Muscle of arm (tissue), 12 donors: ENCODE data around the gene BPTF. TPM values are rescaled to one million over a fixed set of nuclear protein-coding genes. Genes with fewer than 3 reads are reported as not detected.
"Not testable (repeated sequence)": the region's sequence is repeated elsewhere in the genome, so short reads cannot be mapped to it uniquely, and the experiment has no call there.

ENCODE experiments used
- DNase-seq: peaks from one replicate; pipeline ENCODE4 v3.0.0-alpha.2; 2013
- polyA plus RNA-seq, 12 donors: library from polyadenylated mRNA; unstranded; fragments of 120-200 nt; gene quantifications; one replicate each; pipeline ENCODE4 v1.2.1, GENCODE V29; 2013; ENCODE audit not compliant: insufficient read length in 12 of 12

BPTF gene
- polyA plus RNA-seq, 12 donors = 53.5 to 137 (median 63.8) TPM; not detected in 1

DNA sequence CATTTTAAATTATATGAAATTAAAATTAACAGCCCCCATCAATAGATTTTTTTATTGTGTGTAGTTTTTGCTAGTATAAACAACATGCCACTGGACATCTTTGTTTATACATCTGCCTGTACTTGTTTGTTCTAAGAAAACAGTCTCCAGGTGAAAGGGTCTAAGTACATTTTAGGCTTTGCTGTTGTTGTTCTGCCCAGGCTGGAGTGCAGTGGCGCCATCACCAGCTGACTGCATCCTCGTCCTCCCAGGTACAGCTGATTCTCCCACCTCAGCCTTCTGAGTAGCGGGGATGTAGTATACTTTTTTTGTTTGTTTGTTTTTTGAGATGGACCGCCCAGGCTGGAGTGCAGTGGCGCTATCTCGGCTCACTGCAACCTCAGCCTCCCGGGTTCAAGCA is 145.5 kb downstream of the BPTF start:
- DNase-seq = no peak

DNA sequence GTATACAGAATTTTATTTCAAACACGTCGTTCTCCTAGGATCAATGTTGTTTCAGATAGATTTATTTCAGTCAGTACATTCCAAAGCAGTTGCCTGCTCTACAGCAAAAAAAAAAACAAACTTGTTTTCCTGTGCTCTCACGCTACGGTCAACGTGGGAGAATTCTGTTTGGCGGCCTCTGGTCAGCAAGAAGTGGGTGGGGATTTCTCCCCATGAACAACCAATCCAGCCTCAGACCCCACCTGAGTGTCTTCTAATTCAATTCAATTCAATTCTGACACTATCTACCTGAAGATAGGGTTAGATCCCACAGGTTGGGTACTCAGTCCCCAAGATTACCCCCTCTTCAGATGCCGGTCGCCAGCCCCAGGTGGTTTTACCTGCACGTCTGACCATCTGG is 148.9 kb downstream of the BPTF start:
- no peak for DNase-seq

DNA sequence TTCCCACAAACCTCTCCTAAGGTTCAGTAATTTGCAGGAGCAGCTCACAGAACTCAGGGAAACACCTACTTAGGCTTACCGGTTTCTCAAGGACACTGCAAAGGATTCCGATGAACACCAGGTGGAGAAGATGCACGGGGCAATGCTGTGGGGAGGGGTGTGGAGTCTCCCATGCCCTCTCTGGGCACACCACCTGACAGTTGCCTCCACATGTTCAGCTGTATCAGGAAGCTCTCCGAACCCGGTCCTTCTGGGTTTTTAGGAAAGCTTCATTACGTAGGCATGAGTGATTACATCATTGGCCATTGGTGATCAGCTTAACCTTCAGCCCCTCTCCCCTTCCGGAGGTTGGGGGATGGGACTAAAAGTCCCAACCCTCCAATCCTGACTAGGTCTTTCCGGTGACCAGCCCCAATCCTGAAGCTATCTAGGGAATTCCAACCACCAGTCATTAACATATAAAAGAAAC is 149.3 kb downstream of the BPTF start:
- DNase-seq = no peak

DNA sequence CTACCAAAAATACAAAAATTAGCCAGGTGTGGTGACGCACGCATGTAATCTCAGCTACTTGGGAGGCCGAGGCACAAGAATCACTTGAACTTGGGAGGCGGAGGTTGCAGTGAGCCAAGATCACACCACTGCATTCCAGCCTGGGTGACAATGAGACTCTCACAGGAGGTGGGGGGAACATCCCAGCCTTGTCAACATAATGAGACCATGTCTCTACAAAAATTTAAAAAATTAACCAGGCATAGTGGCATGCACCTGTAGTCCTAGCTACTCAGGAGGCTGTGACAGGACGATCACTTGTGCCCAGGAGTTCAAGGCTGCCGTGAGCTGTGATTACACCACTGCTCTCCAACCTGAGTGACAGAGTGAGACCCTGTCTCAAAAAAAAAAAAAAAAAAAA is 151.0 kb downstream of the BPTF start:
- DNase-seq = not testable (repeated sequence)

DNA sequence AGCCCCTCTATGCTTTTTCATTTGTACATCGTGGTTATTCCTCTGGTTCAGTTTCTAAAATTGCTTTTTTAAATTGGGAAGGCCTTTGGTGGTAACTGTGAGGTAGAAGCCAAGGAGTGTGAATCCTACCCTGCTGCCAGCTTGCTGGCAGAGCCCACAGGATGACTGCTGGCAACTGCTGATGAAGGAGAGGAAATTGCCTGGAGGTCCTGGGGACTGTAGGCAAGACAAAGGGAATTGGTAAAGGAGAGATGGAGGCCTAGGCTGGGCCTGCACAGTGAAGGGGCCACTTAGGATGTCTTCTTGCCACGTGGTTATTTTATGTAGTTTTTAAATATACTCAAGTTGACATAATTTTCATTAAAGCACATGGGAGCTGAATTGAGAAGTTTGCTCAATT is 155.2 kb downstream of the BPTF start:
- DNase-seq = no peak

DNA sequence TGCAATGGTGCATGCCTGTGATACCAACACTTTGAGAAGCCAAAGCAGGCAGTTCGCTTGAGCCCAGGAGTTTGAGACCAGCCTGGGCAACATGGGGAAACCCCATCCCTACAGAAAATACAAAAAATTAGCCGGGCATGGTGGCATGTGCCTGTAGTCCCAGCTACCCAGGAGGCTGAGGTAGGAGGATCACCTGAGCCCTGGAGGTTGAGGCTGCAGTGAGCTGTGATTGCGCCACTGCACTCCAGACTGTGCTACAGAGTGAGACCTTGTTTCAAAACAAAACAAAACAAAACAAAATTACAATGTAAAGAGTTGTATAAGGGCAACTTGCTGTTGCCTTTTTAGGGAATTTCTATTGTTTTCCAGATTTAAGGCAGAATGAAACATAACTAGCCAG is 155.6 kb downstream of the BPTF start:
- DNase-seq = not testable (repeated sequence)

DNA sequence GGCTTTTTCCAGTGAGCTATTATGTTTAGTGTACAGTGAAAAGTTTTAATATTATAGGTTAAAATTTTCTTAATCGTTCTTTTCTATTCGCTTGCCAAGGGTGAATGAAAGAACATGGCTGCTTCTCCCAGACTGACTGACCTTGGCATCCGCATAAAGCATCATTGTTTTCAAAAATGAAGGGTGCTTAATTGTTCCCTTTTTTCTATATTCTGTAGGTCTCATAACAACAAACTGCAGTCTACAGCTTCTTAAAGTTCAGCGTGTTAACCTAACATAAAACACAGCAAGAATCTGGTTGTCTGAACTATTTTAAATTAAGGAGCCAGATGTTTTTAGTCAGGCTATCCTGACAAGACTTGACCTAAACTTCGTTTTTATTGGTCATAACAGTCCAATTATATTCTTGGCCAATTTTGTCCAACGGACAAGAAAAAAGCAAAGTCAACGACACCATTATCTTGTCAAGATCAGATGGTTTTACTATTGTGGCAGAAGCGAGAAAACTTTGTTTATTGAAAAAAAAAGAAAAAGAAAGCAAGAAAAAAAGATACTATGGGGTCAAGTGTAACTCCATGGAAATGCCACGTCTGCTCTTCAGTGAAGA is 156.8 kb downstream of the BPTF start:
- DNase-seq = no peak

DNA sequence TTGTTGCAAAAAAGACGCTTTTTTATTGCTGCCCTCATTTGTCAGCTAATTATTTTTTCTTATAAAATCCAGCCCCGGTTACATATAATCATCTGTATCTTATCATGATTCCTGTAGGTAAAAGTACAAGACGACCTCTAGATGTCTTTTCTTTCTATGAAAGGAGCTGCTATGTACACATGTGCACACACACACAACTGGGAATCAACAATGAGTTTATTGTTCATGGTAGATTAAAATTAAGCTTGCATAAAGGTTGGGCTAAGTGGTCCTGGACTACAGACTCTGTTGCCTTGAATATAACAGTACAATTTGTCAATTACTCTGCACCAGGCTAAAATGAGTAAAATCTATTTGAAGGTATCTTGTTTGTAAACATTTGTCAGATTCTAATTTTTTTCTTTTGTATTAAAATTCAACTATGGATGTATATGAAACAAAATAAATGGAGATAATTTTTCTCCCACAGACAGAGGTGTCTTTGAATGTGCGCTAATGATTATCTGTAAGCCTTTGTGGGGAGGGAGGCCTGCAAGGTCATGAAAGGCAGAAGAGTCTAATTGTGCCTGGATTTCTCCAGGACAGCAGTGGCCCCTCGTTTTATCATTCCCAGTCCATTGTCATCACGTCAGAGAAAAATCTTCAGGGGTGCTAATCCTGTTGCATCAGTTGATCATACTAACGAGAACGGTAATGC is 157.5 kb downstream of the BPTF start:
- DNase-seq = no peak

DNA sequence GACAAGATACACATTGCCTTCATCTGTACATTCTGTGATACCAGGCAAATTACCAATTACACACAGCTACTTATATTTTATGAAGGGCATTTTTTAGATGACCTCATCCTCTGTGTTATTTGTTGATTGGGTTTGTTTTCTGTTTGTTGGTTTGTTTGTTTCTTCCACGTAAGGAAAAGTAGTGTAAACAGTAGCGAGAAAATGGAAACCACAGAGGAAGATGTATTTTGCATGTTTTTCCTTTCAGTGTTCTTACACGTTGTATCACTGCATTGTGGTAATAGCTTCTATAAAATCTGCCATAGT is 158.0 kb downstream of the BPTF start:
- no peak for DNase-seq

DNA sequence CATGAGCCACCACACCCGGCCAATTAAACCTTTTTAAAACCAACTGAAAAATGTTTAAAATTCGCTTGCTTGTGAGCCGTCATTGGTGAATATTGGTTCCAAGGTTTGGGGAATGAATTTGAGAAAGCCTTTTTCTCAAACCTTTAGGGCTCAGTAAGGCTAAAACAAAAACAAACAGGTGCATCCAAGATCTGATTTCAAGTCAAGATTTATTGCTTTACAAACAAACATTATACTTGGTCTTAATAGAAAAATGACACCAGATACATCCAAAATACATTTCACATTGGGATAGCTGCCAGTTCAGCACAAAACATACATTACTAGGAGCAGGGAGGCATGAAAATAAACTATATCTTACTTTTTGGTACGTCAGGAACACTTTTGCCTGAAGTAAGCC is 165.6 kb downstream of the BPTF start:
- no peak for DNase-seq

DNA sequence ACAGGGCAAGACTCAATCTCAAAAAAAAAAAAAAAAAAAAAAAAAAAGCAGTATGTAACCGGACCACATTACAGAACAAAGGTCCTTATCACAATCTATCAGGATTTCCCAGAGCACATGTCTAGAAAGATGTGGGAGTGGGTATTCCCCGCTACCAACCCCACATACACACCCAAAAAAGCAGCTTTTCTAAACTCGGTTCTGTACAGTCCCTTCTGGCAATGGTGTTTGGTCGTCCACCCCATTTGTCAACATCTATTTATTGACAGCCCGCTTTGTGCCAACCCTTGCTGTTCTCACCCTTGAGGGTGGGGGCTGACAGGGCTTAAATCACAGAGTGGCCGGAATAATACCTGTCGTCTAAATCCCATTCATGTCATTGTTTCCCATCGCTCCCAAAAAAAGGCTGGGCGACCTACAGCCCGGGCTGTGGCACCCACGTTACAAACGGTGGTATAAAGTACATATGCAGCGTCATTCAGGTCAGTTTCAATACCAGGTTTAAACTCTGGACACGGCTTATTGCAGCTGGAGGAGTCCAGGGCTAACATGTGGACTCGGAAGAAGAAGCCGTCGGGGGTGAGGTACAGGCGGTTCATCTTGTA is 167.3 kb downstream of the BPTF start:
- no peak for DNase-seq

DNA sequence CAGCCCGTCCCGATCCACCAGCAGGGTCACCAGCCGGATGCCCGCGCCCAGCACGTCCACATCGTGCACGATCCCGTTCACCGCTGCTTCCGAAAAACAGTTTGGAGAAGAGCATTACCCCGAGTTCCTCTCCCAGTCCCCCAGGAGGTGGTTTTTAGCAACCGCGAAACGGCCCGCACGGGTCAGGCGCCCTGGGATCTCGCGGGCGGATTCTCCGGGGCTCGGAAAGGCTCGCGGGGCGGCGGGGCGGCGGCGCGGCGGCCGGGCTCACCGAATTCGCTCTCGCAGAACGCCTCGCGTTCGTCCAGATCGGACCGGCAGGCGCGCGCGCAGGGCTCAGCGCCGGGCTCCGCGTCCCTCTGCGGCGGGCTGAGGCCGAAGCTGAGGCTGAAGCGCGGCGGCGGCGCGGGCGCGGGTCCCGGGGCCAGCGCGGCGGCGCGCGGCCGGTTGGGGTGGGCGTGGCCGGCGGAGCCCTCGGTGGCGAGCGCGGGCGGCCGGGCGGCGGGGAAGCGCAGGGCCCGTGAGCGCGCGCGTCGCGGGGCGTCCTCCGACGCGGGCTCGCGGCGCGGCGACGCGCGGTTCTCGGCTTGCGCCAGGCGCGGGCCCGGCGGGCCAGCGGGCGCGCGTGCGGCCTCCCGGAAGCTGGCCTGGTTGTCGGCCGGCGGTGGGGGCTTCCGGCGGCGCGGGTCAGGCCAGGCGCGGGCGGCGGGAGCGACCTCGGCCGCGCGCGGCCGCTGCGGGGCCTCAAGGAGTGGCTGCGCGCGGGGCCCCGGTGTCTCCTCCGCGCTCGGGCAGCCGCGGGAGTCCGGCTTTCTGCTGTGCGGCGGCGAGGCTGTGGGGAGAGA is 168.1 kb downstream of the BPTF start:
- DNase-seq = peak; percentile 75

DNA sequence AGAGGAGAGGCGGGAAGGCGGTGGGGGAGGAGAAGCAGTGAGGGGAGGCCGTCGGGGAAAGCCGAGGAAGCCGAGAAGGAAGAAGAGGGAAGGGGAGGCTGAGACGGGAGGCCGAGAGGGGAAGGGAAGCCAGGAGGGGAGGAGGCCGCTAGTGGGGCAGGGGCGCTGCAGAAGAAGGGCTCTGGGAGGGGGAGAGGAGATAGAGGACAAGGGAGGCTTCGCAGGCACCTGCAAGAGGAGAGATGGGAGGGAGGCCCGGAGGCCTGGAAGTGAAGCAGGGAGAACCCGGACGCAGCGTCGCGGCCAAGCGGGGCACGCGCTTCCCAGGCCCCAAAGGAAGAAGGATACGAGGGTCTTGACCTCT is 168.7 kb downstream of the BPTF start:
- DNase-seq = peak; percentile 53

DNA sequence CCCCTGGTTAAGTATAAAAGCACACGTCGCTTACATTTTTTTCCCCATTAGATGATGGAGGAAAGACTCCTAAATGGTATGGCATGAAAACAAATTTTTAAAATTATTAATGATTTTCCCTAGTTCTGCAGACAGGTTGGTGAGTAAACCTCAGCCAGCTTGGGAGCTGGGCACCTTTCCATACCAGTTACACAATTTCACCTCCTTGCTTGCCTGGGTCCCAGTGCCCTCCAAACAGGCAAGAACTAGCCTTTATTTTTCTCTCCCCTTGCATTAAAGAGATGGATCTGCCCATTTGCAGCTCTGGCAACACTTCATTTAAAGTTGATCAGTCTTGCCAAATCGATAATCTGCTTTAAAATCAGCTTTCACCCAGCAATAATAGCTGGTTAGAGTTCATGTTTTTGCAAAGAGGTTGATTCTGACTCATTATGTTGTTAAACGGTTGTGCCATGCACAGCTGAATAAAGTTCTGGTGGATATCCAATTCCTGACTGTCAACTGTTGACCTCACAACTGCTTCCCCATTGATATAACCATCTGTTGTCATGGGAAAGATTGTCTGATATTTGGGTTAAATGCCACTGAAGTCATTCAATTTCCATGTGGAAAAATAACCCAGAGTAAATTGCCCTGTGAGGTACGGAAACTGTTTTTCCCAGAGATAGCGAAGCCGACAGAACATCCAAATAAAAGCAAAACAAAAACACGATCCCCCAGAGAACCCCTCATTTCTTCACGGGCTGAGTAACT is 169.7 kb downstream of the BPTF start:
- DNase-seq = peak; percentile 33

DNA sequence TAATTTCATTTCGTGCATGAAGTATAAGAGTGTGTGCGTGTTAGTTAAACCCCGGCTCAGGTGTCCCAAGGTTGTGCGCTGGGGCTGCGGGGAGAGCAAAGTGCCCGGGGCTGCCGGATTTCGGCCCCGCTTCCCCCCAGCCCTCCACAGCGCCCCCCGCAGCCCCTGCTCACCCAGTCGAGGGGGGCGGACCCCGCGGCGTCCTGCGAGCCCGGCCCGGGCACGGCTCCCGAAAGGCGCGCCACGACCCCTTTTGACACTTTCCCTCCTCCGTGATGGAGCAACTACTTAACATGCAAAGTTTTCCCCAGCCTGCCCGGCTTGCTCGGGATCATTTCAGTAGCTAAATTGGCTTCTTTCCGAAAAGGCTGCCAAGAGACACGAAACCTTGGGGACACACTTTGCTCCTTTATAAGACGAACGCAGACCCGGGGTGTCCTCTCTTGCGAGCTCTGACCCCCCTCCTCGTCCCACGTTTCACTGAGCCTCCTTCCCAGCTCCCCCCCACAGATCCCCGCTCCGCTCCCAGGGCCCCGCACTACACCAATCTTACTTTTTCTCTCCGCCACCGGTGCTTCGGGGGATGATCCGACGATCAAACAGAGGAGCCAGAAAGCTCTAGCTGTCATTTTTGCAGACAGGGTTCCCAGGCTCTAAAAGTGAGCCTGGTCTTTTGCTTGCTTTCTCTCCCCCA is 170.4 kb downstream of the BPTF start:
- peak; percentile 36 for DNase-seq

DNA sequence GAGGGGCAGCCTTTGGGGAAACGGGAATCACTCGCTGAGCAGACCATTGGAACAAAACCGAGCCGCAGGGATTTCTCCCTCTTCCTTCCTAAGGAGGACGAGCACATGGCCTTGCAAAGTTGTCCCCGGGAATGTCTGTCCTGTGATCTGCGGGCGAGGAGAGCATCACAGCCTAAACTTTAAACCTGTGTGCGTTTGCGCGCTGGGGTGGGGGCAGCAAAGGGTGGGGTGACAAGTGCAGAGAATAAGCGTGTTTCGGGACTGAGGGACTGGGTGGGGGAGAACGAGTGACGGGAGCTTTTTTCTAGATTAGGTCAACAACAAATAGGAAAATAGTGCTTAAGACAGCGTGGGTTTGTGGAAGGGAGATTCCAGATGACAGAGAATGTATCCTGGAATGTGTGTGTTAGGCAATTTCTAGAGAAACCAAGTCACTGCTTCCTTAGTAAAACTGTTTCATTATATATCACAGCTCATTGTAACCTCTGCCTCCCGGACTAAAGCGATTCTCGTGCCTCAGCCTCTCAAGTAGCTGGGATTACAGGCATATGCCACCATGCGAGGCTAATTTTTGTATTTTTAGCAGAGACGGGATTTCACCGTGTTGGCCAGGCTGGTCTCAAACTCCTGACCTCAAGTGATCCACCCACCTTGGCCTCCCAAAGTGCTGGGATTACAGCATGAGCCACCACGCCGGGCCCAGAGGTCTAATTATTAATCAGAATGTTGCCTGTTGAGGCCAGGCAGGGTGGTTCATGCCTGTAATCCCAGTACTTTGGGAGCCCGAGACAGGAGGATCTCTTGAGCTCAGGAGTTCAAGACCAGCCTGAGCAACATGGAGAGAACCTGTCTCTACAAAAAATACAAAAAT is 171.2 kb downstream of the BPTF start, which contains the start of gene C17orf58:
Gene C17orf58 (minus strand): TSS at position 169 of the 871 bp plus-strand sequence. CDS start 271 bp downstream, outside the sequence.
- peak; percentile 25 for DNase-seq

DNA sequence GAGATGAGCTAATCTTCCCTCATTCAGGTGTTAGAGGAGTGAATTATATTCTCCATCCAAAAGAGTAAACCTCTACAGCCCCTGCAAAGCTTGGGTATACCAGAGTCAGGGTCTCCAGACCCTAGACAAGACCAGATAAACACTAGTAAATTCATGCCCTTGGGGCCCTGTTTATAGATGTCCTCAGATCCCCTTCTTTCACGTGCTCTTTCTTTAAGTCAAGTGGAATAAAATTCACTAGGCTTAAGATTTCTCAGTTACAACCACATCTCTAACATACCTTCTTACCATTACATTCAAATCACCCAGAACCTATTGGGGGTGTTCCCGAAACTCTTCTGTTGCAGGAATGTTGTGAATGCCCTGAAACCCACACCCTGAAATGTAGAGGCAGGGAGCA is 173.2 kb downstream of the BPTF start:
- DNase-seq = no peak

DNA sequence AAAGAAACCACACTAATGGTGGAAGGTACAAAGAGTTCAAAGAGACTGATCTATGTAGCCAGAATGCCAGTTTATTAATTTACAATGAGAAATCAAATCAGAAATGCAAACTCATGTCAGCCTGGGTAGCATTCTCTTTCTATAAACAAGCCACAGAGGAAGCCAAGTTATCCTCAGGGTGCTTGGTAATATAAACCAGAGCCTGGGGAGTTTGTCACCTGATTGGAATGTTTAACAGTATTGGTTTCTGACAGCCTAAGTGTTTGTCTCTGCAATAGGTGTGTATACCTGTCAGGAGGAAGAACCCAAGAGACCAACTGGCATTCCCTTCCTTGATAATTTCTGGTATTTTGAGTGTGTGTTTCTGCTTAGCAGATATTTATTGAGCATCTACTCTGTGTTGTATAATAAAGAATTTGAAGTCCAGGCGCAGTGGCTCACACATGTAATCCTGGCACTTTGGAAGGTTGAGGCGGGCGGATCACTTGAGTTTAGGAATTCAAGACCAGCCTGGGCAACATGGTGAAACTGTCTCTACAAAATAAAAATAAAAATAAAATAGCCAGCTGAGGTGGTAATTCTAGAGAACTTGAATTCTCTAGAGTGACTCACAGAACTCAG is 174.1 kb downstream of the BPTF start:
- no peak for DNase-seq

DNA sequence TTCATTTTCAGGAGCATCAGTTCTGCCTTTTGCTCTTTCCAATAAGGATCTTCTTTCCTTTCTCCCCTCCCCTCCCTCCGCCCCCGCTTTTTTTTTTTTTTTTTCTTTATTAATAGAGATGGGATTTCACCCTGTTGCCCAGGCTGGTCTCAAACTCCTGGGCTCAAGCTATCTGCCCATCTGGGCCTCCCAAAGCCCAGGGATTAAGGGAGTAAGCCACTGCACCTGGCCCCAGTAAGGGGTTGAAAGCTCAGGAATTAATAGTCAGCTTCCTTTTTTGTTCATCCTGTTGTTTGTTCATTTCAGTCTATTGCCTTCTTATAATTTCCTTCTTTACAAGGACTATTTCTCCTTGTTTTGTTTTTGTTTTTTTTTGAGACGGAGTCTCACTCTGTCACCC is 178.9 kb downstream of the BPTF start:
- DNase-seq = no peak

DNA sequence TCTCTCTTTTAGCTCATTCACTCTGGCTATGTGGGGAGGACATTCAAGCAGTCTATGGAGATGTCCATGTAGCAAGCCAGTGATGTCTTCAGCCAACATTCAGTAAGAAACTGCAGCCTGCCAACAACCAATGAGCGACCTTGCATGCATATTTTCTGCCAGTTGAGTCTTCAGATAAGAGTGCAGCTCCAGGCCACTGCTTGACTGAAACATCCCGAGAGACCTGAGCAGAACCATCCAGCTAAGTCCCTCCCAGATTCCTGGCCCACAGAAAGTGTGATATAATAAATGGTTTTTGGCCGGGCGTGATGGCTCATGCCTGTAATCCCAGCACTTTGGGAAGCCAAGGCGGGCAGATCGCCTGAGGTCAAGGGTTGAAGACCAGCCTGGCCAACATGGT is 181.5 kb downstream of the BPTF start:
- peak; percentile 18 for DNase-seq
